Activated CD8-positive, alpha-beta memory T cell treated with anti-CD3 and anti-CD28 coated beads for 4 hours (primary cell): ENCODE results near the gene MIA3.
"Not testable (repeated sequence)": the region's sequence is repeated elsewhere in the genome, so short reads cannot be mapped to it uniquely, and the experiment has no call there.

Source experiments
- DNase-seq, 2 donors: peaks; one replicate each; pipeline ENCODE4 v3.0.0-alpha.2; 2020; ENCODE audit warnings: low read depth in 2 of 2

MIA3 gene

DNA sequence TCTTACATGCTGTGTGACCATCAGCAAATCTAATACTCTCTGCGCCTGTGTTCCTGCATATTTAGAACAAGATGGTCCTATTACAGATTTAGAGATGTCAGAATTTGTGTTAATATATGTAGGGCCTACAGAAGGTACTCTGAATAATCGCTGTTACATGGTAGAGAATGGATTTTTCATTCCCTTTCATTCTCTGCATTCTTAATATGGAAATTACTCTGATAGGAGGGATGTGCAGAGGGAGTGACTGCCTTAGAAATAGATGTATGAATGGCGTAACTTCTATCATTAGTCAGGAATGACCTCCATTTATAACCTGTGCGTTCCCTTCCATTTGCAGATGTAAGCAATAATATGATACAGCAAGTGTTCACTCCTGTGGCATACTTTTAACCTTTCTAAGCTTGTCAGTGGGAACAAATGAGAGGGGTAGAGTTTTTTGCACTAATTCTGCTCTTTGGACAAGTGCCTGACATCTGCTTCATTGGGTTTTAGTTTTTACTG, 45.6 kb downstream of the MIA3 start:
- DNase-seq = no peak

DNA sequence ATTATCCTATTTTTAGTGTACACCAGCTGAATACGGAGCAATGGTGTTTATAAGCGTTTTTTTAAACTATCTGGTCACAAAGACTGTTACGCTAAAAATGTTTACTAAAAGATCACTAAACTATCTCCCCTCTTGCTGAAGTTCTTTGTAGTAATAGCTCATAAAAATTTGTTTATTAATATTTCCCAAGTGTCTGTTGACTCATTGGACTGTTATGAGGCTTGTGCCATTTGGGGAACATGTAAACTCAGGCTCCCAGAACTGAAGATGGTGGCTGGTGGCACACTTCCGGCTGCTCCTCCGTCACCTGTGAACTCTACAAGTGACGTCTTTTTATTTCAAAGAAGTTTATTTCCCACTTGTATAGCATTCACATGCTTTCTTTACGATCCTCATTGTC, 48.1 kb downstream of the MIA3 start:
- DNase-seq = no peak

DNA sequence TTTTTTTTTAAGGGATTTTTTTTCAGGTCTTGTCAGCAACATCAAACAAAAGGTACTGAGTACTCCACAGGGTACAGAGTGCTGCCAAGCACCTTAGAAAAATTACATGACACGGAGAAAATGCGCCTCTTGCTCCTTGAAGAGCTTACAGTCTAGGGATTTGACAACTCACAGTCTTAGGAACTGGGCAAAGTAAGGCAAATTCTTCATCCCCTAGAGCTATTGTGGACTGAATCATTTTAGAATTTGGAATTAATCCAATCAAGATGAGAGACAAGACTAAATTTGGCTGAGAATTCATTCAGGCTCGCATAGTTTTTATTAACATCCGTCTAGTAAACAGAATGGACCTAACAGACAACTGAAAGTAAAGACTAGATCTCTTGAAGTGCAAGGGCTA, 50.3 kb downstream of the MIA3 start:
- not testable (repeated sequence) for DNase-seq

DNA sequence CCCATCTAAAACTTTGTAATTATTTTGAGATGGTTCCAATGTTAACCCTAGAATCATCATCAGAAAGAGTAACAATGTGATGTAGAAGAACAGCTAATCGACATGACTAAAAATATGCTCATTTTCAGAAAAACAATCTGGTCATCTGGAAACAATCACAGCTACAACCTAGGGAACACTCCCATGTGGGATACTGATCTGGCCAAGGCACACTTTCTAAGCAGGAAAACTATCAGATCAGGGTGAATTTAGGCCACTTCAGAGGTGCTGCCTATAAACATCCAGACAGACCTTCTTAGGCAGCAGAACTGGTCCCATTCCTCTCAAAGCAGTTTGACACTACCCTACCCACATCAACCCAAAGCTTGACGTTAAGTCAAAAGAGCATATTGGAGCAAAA, 51.2 kb downstream of the MIA3 start:
- DNase-seq = not testable (repeated sequence)

DNA sequence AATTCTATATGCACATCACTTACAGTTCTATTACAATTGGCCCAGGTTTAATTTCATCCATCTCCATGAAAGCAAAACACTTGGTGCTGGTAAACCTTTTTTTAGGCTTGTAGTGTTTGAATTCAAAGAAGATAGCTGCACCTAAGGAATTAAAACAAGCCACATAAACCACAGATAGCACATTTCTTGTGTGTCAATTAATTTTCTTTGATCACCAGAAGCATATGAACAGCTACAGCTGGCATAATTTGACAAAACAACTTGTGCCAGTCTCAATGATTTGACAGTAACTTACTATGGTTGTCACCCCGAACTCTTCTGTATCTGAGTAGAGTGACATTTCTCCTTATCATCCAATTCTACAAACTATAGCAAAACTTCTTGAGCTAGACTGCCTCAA, 52.2 kb downstream of the MIA3 start:
- DNase-seq = no peak

DNA sequence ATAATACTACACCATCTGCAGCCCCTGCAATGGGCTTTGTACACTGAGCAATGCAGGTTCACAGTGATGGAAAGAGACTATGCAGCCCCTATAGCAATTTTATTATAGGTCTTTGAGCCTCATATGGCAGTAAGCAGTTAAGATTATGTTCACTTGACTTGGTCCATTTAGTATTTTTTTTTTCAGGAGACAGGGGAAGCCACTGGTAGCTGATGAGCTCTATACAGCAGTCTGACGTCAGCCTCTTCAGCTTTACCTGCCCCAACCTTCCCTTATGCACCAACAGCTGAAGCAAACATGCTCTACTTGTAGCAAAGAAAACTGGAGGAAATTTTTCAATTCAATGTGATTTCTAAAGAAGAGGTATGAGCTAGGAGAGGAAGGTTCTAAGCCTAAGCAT, 62.2 kb downstream of the MIA3 start:
- no peak for DNase-seq

DNA sequence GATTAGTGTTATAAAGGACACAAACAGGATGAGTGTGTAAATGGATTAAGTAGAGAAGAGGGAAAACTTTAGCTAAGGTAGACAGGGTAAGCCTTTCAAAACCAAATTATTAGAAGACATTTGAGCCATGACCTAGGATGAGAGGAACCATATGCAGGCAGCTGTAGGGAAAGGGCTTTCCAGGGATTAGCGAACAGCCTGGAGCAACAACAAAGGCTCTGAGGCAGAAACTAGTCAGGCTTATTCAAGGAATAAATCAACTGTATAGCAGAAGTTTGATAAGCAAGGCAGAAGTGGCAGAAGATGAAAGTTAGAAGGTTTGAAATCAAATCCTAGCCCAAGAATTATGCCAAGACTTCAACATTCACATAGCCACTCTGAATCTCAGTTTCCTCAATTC, 73.1 kb downstream of the MIA3 start:
- no peak for DNase-seq

DNA sequence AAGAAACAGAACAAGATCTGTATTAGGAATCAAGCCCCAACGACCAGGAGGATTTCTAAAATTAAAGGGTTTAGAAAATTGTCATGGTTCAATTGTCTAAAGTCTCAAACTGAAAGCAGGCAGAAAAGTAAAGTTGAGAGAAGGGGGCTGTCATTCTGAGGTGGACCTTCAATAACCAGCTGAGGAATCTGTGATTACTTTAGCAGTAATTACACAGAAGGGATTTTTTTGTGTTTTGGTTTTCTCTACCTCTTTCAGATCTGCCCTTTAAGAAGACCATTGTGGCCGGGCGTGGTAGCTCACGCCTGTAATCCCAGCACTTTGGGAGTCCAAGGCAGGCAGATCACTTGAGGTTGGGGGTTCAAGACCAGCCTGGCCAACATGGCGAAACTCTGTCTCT, 77.0 kb downstream of the MIA3 start:
- no peak for DNase-seq

DNA sequence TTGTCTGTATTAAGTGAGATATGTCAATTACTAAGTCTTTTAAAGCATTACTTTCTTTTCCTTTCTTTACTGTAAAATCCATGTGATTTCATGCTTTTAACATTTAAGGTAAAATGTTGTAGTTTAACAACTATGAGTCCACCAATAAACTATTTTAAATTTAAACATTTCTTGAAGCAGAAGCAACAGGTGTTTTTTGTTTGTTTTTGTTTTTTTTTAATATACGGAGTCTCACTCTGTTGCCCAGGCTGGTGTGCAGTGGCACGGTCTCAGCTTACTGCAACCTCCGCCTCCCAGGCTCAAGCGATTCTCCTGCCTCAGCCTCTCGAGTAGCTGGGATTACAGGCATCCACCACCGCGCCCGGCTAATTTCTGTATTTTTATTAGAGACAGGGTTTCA, 78.8 kb downstream of the MIA3 start:
- DNase-seq = no peak

DNA sequence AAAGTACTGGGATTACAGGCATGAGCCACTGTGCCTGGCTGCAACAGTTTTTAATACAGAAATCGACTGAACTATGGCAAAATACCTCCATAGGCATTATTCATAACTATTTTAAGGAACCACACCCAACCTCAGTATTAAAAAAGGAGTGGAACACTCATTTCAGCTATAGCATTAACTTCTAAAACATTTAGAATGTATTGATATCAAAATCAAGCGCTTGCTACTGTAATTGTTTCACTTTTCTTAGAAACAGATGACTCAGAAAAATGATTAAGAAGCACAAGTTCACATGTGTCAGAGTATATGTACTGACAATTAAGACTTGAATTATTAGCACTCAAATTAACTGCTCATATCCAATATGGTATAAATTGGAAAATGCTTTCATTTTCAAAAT, 79.3 kb downstream of the MIA3 start:
- no peak for DNase-seq

DNA sequence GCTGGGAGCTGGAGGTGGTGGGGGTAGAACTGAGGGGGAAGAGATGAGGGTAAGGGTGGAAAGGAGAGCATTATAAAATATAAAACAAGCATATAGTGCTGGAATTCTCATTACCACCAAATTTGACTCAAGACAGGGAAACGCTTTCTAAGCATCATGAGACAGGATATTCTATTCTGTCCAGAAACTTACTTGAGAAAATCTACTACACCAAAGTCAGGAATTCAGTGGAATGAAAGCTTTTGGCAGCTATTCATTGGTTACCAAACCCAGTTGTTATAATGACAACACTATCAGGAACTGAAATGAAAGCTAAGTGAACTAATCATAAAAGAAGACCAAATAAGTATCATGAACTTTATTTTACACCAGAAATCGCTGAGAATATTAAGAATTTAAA, 79.9 kb downstream of the MIA3 start:
- DNase-seq = no peak

DNA sequence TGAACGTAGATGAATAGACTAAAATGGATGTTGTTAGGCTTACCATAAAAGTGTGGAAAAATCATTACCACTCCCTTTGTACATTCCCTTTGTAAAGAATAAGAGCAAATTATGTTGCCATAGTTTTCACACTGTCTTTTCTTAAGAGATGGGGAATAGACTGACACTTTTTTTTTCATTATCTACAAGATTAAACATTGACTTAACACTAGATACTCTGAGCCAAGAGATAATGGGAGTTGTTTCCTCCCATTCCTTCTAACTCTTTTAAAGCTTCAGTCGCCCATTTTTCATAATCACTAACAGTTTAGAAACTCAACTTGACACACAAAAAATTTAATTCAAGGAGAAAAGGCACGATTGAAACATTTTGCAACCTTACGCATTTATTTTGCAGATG, 84.3 kb downstream of the MIA3 start:
- DNase-seq = no peak

DNA sequence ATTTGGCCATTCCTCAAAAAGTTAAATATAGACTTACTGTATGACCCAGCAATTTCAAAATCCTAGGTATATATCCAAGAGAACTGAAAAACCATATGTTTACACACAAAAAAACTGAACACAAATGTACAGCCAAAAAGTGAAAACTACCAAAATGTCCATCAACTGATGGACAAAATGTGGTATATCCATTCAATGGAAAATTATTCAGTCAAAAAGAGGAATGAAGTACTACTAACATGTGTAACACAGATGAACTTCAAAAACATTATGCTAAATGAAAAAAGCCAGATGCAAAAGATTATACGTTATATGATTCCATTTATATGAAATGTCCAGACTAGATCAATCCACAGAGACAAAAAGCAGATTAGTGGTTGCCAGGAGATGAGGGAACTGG, 86.4 kb downstream of the MIA3 start:
- DNase-seq = no peak

DNA sequence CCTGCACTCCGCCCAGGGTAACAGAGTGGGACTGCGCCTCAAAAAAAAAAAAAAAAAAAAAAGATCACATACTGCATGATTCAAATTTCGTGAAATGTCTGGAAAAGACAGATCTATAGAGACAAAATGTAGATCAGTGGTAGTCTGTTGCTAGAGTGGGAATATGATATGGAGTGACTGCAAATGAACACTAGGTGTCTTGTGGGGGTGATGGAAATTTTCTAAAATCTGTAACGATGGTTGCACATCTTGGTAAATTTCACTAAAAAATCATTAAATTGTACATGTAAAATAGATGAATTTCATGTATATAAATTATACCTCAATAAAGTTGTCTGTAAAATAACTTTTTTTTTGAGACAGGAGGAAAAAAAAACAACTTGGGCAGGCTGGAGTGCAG, 88.9 kb downstream of the MIA3 start:
- DNase-seq = no peak

DNA sequence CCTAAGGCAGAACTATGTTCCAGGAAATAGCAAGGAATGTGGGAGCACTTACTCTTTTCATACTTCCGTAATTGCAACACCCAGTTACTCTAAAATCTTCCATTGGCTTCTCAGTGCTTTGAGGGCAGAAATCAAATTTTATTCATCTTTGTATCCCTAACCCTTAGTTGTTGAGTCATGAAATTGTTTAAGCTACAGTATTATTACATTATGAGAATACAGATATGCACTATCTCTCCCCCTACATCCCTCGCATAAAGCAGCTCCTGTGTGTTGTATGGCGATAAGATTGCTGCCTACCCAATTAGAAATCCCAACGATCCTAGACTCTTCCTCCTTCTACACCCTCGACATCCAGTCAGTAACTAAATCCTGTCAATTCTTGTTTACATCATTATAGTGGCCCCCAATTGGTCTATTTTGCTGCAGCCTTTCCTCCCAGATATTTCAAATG, 91.8 kb downstream of the MIA3 start:
- DNase-seq = no peak

DNA sequence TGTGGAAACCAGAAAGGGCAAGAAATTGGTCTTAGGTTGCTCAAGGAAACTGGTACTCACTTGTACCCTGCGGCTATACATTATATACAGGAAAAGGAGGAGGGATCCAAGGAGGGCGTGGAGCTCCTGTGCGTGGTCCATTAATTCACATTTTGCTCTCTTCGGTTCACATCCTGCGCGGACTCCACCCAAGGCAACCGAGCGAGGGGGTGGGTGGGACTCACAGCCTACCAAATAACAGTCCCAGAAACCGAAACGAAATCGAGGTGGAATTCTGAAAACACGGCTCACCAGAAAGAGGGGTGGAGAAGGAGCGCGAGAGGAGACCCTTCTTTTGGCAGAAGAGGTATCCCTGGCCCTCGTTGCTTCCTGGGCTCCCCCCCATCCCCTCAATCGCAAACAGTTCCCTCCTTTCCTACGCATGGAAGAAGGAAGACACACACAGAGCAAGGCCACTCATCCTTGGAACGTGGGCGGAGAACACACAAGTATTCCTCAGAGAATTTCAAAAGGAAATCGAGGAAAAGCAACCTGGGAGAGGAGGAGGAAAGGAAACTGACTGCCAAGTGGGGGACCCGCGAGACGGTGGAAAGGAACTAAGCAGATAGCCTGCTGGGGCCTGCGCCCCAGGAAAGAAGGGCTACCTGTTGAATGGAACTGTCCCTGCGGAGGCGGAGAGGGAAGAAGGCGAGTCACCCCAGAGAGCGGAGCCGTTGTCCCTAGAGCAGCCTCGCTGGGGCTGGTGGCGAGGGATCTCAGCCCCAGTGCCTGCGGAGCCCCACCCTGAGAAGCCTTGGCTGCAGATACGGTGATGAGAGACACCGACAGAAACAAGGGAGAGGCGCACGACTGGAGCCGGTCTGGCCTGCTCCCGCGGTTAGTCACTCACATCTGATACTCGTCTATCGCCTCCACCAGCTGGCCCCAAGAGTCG, 93.7 kb downstream of the MIA3 start:
- DNase-seq = peak; percentile 22 to 32

DNA sequence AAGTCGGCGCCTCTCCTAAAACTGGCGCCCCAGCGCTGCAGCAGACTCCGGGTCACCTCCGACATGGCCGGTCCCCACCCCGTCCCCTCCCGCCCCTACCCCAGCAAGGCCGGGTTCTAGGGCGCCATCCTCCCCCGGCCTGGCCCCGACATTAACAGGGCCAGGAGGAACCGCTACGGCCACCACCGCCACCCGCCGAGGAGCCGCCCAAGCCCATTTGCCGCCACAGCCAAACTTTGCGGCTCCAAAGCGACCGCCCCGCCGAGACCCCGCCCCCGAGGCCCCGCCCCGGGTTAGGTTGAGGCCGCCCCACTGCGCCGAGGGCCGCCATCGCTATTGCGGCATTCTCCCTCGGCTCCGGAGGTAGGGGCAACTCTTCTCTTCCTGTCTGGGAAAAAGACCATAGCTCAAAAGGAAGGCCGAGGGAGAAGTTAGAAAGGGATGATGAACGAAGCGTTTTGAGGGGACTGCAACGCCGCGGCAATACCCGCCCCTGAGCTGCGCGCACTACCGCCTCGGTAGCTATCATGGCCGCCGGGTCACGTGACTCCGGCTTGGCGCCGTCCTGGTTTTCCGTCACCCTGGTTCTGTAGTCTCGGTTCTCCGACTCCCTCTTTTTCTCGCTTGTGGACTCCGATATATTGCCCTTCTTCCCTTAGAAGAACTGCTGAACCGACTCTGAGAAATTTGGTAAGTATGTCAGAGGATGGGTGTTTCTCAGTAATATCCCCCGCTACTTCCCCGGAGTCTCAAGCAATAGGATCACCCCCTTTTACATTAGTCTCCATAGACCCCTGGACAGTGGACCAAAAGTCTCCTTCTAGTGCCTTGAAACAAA, 94.6 kb downstream of the MIA3 start, which contains the start of the genes AIDA and BROX:
AIDA (minus strand) TSS at position 239 of the 838 bp plus-strand sequence; CDS start at position 65, 174 bp downstream.
BROX (plus strand) TSS at position 312 of the 838 bp plus-strand sequence. CDS start 3,136 bp downstream, outside the sequence.
- DNase-seq = peak; percentile 87 to 94

DNA sequence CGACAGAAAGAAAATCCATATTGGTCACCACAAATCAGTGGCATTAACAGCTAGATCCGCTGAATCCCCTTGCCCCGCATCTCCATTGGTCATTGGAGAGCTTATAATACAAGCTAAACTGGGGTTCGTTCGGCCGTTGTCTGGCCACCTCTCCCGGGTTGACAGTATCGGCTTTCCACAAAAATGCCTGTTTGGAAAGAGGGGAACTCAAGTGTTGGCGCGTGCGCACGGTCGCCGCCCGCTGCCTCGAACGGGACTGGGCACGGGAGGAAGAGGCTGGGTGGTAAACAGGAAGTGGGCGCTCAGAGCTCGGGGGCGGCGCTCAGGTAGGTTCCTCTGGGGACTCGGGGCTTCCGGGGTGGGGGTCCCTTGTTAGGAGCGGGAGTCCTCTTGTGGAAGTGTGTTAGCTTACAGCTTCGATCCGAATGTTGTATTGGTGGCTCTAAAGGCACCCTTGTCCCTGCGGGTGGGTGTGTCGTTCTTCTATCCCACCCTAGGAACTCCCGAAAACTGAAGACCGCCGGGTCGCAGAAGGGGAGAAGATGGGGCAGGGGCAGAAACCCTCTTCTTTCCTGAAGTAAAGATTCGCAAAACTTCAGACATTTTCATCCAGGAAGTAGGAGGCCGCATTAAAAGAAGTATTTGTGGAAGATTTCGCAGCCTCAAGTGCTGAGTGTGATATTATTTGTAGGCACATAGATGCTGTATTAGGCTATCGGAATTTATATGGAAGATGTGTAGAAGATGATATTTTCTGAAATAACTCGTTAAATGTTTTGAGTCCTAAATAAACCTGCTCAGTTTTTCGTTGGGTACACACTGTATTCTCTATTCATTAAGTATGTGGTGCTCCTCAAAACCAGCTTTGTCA, 95.4 kb downstream of the MIA3 start:
- peak; percentile 85 to 86 for DNase-seq

DNA sequence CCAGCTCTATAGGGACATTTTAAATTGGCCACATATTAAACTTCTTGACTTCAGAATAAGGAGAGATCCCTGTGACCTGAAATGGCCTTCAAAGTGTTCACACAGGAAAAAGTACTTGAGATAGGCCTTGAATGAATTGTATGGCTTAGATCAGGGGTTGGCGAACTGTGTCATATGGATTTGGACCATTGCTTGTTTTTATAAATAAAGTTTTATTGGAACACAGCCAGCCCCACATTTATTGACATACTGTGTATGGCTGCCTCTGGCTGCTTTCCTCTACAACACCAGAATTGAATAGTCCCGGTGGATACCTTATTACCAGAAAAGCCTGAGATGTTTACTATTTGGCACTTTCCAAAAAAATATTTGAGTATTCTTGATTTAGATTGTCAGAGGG, 98.5 kb downstream of the MIA3 start:
- no peak for DNase-seq
